Mesodermal cell (in vitro differentiated cells): ENCODE measurements around the gene TIMM10.

Experiments used
- H3K27ac ChIP-seq: 2 replicates; pipeline ENCODE4 v1.7.0; 2013; ENCODE audit warnings: mild to moderate bottlenecking, low read depth, low read length, moderate library complexity; ENCODE audit not compliant: severe bottlenecking
- H3K36me3 ChIP-seq: 2 replicates; pipeline ENCODE4 v1.7.1; 2013; ENCODE audit warnings: mild to moderate bottlenecking, low read length, moderate library complexity; ENCODE audit not compliant: control insufficient read depth, insufficient read depth
- H3K4me1 ChIP-seq: one replicate; pipeline ENCODE4 v1.7.1; 2013; ENCODE audit warnings: mild to moderate bottlenecking, low read length; ENCODE audit not compliant: insufficient read depth, control insufficient read depth, poor library complexity, severe bottlenecking
- H3K4me3 ChIP-seq: 2 replicates; pipeline ENCODE4 v1.7.0; 2013; ENCODE audit warnings: low read length, control low read depth, mild to moderate bottlenecking; ENCODE audit not compliant: insufficient read depth, poor library complexity, severe bottlenecking; ENCODE audit errors: extremely low read depth
- H3K9me3 ChIP-seq: 2 replicates; pipeline ENCODE4 v1.7.1; 2013; ENCODE audit warnings: mild to moderate bottlenecking, low read length, moderate library complexity; ENCODE audit not compliant: control insufficient read depth
- WGBS, 2 experiments: methylation state at CpG; one replicate each; pipeline ENCODE4 v1.1.5; 2013; ENCODE audit warnings: missing lambda C conversion rate in 2 of 2; ENCODE audit not compliant: insufficient coverage in 2 of 2; 5-methylcytosine and 5-hydroxymethylcytosine counted together

The TIMM10 gene

DNA sequence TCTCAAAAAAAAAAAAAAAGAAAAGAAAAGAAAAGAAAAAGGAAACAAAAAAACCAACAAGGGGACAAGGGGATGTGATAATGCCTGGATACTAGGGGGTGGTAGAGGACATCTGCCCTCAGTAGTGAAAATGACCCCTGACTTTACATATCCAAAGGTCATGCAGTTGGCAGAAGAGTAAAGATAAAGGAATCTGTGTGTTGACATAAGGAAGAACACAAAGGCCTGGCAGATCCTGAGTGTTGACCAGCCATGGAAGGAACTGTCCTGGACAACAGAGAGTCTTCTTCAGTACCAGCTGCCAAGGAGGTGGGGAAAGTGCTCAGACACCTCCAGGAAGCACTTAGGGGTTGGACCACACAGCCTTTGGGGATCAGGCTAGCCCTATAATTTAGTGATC lies 27.7 kb downstream of the TIMM10 start:
- peaks cover 7% of the 10 kb centered on the region for H3K4me1 ChIP-seq
- H3K36me3 ChIP-seq = no peaks in the 10 kb centered on the region
- no peaks in the 10 kb centered on the region for H3K9me3 ChIP-seq
- H3K27ac ChIP-seq = no peak overlapping the region
- no peak overlapping the region for H3K4me3 ChIP-seq

DNA sequence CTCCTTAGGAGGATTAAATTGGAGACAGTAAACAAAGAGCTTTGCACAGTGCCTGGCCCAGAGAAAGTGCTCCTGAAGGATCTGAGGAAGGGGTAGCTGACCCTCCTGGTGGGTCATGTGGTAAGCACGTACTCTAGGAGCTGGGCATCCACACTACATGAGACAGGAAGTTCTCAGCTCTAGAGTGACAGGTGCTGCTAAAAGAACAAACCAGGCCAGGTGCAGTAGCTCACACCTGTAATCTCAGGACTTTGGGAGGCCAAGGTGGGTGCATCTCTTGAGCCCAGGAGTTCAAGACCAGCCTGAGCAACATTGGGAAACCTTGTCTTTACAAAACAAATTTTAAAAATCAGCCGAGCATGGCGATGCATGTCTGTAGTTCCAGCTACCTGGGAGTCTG lies 28.2 kb downstream of the TIMM10 start:
- WGBS, 2 experiments = 83 to 95% methylated on average over 3 of the region's 3 CpGs

DNA sequence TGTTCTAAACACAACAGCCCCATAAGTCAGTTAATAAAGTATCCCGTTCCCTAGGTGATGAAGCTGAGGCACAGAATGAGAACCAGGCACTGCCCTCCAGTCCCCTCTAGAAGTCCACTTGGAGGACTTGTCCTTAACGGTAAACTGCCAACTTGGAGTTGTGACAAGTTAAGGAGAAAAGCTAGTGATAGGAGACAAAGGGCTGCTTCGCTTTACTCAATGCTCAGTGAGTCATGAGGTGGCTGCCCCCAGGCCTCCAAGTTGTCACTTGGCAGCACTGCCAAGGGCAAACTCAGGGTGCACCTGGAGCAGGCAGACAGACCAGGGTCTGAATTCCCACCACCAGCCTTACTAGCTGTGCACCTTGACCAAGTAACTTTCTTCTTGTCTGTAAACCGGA lies 28.6 kb downstream of the TIMM10 start:
- Histone ChIP-seq H3K4me3 (no peak overlapping the region), H3K36me3 (no peaks in the 10 kb centered on the region), H3K4me1 (peaks cover 7% of the 10 kb centered on the region), H3K9me3 (no peaks in the 10 kb centered on the region), H3K27ac (no peak overlapping the region)
- 82 to 100% methylated on average over 2 to 4 of the region's 4 CpGs for WGBS, 2 experiments

More for the DNA sequence above, 28.2 kb downstream of the TIMM10 start:
- H3K4me1 ChIP-seq = peaks cover 7% of the 10 kb centered on the region
- no peak overlapping the region for H3K4me3 ChIP-seq
- H3K27ac ChIP-seq = no peak overlapping the region
- H3K36me3 ChIP-seq = no peaks in the 10 kb centered on the region
- no peaks in the 10 kb centered on the region for H3K9me3 ChIP-seq

DNA sequence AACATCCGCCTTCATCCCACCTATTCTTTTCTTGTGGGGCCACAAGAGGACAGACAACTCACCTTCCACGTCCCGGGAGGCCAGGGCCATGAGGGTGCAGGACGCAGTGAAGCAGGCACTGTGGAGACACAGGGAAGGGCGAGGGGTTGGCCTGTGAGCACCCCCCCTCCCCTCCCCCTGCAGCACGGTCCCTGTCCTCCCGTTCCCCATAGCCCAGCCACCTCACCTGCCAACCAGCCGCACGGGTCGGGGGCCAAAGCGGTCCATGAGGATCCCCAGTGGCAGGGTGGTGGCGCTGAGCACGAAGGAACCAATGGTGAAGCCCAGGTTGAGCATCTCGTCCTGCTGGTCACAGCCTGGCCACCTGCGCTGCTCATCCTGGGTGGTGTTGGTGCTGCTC lies 29.6 kb downstream of the TIMM10 start:
- Histone ChIP-seq H3K27ac (no peak overlapping the region), H3K4me3 (no peak overlapping the region), H3K4me1 (peaks cover 7% of the 10 kb centered on the region), H3K36me3 (no peaks in the 10 kb centered on the region), H3K9me3 (no peaks in the 10 kb centered on the region)
- 89 to 95% methylated on average over 10 of the region's 15 CpGs for WGBS, 2 experiments

DNA sequence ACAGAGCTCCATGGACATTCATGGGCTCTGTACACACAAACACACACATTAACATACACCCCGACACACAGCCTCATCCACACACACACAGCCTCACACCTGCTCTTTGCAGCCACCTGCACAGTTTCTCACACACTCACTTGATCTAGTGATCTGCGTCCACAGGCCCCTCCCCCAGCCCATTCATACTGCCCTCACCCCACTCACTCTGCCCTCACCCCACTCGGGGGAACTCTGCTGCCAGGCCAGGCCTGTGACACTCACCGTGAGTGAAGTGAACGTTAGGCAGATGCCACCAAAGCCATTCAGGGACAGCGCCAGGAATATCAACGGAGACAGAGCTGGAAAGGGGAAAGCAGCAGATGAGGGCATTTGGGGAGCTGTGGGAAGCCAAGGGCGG lies 30.0 kb downstream of the TIMM10 start:
- Histone ChIP-seq H3K36me3 (no peaks in the 10 kb centered on the region), H3K4me3 (no peak overlapping the region), H3K9me3 (no peaks in the 10 kb centered on the region), H3K27ac (no peak overlapping the region), H3K4me1 (peaks cover 7% of the 10 kb centered on the region)
- 94% methylated on average over 7 of the region's 8 CpGs for WGBS, 2 experiments

DNA sequence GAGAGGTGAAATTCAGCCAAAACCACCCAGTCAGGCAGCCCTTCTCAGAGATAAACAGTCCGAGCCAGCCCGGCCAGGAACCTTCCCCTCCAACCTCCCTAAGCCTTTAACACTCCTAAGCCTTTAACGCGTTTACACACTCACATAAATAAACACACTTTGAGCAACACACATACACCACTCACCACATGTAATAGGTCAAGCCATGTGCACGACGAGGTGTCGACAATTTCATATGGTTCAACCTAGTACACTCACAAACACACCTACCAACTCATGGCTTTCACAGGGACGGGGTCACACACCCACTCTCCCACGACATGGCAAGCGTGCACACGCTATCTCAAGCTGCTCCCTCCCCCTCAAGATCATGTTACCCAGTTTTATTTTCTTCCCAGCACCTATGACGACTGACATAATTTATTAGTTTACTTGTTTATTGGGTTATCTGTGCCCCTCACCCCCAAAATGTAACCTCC lies 30.5 kb downstream of the TIMM10 start:
- H3K4me3 ChIP-seq = no peak overlapping the region
- H3K9me3 ChIP-seq = no peaks in the 10 kb centered on the region
- no peaks in the 10 kb centered on the region for H3K36me3 ChIP-seq
- peak overlapping the region; percentile 45 for H3K27ac ChIP-seq
- 43 to 51% methylated on average over 11 of the region's 12 CpGs for WGBS, 2 experiments
- peaks cover 7% of the 10 kb centered on the region for H3K4me1 ChIP-seq

DNA sequence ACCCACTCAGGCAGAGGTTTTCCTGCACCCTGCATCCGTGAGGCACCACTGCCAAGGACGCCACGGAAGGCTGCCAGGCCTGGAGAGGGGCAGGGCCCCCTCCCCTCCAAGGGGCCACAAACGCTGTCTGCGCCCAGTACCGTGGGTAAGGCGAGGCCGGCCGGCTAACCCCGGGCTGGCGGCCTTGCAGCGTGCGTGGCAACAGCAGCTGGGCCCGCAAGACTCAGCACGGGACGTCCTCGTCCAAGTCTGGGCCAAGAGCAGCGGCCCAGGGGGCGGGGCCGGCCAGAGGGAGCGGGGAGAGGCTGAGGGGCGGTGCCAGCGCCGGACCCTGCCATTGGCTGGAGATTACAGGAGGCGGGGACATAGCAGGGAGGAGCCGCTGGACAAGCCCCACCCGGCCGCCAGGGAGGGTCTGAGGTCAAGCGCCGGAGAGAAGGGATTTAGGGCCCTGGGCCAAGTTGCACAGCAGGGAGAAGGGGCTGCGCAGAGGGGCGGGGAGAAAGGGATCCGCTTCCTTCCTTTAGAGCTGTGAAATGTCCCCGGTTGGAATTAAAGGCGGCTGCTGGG lies 31.1 kb downstream of the TIMM10 start:
- peak overlapping the region; percentile 45 for H3K27ac ChIP-seq
- no peak overlapping the region for H3K4me3 ChIP-seq
- no peaks in the 10 kb centered on the region for H3K36me3 ChIP-seq
- peaks cover 7% of the 10 kb centered on the region for H3K4me1 ChIP-seq
- H3K9me3 ChIP-seq = no peaks in the 10 kb centered on the region
- WGBS, 2 experiments = 3 to 5% methylated on average over 22 to 27 of the region's 35 CpGs

DNA sequence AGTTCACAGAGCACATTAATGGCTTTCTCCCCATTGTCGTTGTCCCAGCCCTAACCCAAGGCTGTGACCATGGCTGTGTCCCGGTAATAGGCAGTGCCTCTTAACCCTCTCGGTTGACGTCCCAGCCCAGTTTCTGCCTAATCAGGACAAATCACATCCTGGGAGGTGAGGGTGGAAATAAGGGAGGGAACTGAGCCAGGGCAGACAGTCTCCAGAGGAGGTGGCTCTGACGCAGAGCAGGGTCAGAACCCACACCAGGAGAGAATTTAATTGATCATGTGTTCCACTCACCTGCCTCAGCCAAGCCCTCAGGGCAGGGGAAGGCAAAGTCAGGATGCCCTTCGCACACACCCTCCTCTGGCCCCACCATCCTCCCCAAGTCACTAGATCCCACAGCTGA lies 32.0 kb downstream of the TIMM10 start:
- H3K36me3 ChIP-seq = no peaks in the 10 kb centered on the region
- H3K27ac ChIP-seq = no peak overlapping the region
- peaks cover 7% of the 10 kb centered on the region for H3K4me1 ChIP-seq
- no peak overlapping the region for H3K4me3 ChIP-seq
- no peaks in the 10 kb centered on the region for H3K9me3 ChIP-seq
- WGBS, 2 experiments = 93 to 100% methylated on average over 2 to 5 of the region's 6 CpGs

DNA sequence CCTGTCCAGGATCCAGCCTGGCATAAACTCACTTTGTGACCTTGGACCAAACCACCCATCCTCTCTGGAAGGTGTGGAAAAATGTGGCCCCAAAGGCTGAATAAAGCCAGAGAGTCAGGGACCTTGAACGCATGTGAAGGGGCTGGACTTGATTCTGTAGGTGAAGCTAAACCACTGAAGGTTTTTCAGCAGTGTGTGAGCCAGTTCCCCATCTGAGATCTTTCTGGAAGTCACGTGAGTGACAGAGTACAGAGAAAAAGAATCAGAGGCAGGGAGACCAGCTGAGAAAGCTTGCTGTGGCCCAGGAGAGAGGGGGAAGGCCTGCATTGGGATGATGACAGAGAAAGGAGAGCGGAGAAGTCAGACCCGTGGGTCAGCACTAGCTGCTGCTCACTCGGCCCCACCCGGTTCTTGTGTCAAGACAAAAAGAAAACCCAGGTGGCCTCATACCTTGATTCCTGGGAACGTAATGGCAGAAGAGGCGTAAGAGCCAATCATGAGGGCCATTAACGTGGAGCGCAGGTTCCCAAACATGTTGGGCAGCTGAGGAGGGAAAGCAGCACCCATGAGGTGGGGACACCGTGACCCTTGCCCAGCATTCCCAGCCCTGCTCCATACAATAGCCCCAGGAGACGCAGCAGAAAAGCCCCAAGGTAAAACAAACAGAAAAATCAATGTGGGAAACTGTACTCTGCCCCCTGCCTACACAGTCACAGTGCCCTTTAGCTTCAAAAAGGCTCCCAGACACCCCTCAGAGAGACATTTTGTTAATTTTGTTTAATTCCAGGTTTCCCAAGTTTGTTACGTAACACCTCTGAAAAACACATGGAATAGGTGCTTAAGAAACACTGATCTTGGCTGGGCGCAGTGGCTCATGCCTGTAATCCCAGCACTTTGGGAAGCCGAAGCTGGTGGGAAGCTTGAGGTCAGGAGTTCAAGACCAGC lies 33.0 kb downstream of the TIMM10 start:
- Histone ChIP-seq H3K27ac (no peak overlapping the region), H3K9me3 (no peaks in the 10 kb centered on the region), H3K4me1 (peaks cover 7% of the 10 kb centered on the region), H3K36me3 (no peaks in the 10 kb centered on the region), H3K4me3 (no peak overlapping the region)
- WGBS, 2 experiments = 94 to 99% methylated on average over 12 to 13 of the region's 15 CpGs

DNA sequence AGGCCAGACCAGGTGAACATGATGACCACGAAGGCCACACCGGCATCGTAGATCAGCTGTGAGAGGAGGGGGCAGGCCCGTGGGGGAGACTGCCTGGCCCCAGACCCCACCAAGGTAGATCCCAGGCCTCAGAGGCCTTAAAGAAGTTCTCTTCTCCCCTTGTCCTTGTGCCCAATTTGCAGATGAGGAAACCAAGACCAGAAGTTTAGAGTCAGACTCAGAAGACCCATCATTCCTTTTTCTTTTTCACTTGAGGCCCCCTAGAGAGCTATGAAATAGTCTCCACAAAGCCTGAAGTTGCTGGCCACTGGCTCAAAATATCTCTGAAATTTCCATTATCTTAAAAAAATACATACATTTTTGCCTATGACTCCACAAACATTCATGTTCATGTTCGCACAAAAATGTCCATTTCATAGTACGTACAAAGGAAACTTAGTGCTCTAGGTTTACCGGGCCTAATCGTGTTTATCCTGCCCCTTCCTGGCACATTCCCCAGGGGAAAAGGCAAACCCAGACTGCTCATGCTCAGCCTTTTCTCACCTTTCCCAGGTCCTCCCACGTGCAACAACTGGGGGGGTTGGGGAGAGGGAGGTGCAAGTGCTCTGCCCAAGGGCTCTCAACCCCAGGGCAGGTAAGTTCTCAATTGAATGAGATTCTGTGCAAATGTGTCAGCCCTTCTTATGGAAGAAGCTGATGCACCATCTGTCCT lies 34.3 kb downstream of the TIMM10 start:
- Histone ChIP-seq H3K4me3 (no peak overlapping the region), H3K36me3 (no peaks in the 10 kb centered on the region), H3K9me3 (no peaks in the 10 kb centered on the region), H3K4me1 (peaks cover 7% of the 10 kb centered on the region), H3K27ac (no peak overlapping the region)
- WGBS, 2 experiments = 94 to 98% methylated on average over 7 to 8 of the region's 9 CpGs
